GM12875 (cell line): Measurements from ENCODE around the gene RASAL2.

Source experiments
- H3K4me3 ChIP-seq: one replicate; pipeline ENCODE4 v1.5.1; 2011; ENCODE audit warnings: low read depth, low read length, control low read depth
- CTCF ChIP-seq: IDR thresholded peaks from 2 replicates; pipeline ENCODE4 v1.5.1; 2011; ENCODE audit warnings: low read depth, mild to moderate bottlenecking, control low read depth, inconsistent platforms, low read length, moderate library complexity, borderline replicate concordance; ENCODE audit not compliant: insufficient read depth

The RASAL2 gene

GRCh38 chr1:178061620-178062019, 32.3 kb upstream of the RASAL2 start:
- no peak overlapping the region for H3K4me3 ChIP-seq
- no peak for TF ChIP-seq CTCF

GRCh38 chr1:178064191-178064821, 29.6 kb upstream of the RASAL2 start:
- no peak for TF ChIP-seq CTCF
- H3K4me3 ChIP-seq = no peak overlapping the region

- no peak for TF ChIP-seq CTCF
- H3K4me3 ChIP-seq = no peak overlapping the region
Measured at GRCh38 chr1:178065250-178065649, 28.7 kb upstream of the RASAL2 start.

- no peak for TF ChIP-seq CTCF
- H3K4me3 ChIP-seq = no peak overlapping the region
Measured at GRCh38 chr1:178066296-178066907, 27.5 kb upstream of the RASAL2 start.

GRCh38 chr1:178066908-178067614, 26.8 kb upstream of the RASAL2 start:
- TF ChIP-seq CTCF = no peak
- H3K4me3 ChIP-seq = no peak overlapping the region

- no peak overlapping the region for H3K4me3 ChIP-seq
- TF ChIP-seq CTCF = no peak
Measured at GRCh38 chr1:178071811-178072210, 22.1 kb upstream of the RASAL2 start.

GRCh38 chr1:178072326-178072725, 21.6 kb upstream of the RASAL2 start:
- H3K4me3 ChIP-seq = no peak overlapping the region
- no peak for TF ChIP-seq CTCF
